HG03196 (cell line): ENCODE data around the gene TRIM22.
"Not testable (repeated sequence)": the region's sequence is repeated elsewhere in the genome, so short reads cannot be mapped to it uniquely, and the experiment has no call there.

ENCODE experiments used
- ATAC-seq: cut with Tn5 transposase; IDR thresholded peaks from one replicate; pipeline ENCODE4 v1.9.1; 2021; ENCODE audit not compliant: unreplicated experiment

TRIM22 gene, protein sequence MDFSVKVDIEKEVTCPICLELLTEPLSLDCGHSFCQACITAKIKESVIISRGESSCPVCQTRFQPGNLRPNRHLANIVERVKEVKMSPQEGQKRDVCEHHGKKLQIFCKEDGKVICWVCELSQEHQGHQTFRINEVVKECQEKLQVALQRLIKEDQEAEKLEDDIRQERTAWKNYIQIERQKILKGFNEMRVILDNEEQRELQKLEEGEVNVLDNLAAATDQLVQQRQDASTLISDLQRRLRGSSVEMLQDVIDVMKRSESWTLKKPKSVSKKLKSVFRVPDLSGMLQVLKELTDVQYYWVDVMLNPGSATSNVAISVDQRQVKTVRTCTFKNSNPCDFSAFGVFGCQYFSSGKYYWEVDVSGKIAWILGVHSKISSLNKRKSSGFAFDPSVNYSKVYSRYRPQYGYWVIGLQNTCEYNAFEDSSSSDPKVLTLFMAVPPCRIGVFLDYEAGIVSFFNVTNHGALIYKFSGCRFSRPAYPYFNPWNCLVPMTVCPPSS

DNA sequence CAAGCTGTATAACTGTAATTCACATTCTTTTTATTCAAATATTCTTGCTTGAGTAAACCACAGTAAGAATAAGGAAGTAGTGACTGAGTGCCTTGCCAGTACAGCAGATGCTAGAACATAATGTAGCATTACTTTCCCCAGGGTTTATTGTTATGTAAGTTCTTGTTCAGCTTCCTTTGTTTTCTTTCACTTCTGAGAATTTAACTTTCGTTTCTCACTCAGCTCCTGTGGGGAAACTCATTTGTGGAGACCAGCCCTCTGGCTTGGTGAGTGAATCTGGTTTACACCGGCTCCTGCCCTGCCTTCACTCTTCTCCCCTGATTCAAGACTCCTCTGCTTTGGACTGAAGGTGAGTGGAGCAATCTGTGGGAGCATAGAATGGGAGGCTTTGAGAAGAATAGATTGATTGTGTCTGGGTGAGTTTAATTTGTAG lies at the start of gene TRIM22:
Gene TRIM22, plus strand, starts transcription at position 240 of the 433 bp plus-strand sequence. CDS start 6,443 bp downstream, outside the sequence.
- ATAC-seq = peak; percentile 77

DNA sequence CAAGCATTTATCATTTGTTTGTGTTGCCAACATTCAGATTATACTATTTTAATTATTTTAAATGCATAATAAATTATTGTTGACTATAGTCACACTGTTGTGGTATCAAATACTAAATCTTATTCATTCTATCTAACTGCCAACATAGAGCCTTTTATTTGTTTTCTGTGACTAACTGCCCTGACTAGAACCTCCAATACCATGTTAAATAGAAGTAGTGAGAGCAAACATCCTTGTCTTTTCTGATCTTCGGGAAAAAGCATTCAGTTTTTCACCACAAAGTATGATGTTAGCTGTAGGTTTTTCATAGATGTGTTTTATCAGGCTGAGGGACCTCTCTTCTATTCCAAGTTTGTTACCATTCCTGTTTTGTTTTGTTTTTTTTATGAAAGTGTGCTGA lies 49.6 kb upstream of the TRIM22 start:
- no peak for ATAC-seq

DNA sequence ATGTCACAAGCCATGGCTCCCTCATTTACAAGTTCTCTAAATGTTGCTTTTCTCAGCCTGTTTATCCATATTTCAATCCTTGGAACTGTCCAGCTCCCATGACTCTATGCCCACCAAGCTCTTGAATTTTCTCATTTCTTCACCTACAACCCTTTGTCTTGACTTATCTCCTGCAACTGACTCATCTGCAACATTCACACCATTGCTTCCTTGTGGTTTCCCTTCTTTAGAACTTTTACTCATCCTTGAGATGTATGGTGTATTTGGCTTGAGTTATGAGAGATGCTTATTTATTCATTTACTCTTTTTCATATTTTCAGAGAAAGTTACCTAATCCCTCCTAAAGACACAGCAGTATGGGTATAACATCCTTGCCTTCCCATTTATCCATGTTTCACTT lies 46.0 kb upstream of the TRIM22 start:
- no peak for ATAC-seq

DNA sequence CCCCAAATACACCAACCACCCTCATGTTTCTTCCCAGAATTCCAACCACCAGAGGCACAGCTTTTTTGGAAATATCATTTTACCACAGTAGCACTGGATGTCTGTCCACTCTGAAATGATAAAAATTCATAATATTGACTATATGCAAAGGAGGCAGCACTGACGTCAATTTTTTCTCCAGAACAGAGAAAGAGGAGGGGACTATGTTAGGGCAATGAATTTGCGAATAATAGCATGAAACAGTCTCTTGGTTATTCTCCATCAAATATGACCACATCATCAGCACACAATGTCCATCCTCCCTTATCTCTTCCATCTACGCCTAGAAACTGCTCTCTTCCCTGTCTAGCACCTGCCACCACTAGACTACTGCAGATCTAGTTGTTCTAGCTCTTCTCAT lies 43.5 kb upstream of the TRIM22 start:
- ATAC-seq = no peak

DNA sequence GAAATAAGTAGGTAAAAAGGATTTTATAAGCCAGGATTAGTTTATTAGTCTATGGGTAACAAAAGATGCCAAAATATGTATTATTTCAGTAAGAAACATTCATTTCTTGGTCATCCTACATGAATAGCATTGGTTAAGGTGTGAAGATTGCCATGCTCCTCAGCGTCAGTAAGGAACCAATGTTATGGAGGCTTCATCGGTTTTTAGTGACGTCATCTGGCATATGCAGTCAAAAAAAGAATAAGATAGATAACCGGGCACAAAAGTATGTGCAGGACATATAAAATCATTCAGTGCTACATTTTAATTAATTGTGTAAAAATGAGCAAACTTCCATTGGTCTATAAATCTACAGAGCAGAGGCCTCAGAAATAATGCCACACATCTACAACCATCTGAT lies 34.1 kb upstream of the TRIM22 start:
- no peak for ATAC-seq

DNA sequence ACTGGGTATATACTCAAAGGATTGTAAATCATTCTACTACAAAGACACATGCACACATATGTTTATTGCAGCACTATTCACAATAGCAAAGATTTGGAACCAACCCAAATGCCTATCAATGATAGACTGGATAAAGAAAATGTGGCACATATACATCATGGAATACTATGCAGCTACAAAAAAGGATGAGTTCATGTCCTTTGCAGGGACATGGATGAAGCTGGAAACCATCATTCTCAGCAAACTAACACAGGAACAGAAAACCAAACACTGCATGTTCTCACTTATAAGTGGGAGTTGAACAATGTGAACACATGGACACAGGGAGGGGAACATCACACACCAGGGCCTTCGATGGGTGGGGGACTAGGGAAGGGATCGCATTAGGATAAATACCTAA lies 32.6 kb upstream of the TRIM22 start:
- ATAC-seq = not testable (repeated sequence)

DNA sequence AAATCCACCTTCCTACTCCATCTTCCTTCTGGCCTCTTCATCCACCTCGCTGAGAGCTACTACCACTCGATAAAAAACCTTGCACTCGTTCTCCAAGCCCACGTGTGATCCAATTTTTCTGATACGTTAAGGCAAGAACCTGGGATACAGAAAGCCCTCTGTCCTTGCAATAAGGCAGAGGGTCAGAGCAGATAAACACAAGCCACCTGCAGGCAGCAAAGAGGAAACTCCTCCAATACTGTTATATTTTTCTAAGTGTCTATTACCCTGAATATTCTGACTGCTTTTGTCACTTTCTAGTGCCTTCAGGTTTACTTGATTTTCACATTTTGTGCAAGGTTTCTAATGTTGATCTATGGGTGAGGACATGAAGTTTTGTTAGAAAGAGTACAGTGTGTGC lies 31.3 kb upstream of the TRIM22 start:
- no peak for ATAC-seq

DNA sequence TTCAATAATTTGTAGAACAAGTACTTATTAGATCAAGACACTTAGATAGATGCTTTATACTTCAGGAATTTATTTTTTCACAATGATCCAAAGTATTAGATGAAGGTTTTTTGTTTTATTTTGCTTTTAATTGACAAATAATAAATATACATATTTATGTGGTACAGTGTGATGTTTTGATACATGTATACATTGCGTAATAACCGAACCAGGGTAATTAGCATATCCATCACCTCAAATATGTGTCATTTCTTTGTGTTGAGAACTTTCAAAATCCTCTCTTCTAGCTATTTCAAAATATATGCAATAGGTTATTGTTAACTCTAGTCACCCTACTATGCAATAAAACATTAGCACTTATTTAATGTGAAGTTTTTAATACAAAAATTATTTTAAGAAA lies 26.1 kb upstream of the TRIM22 start:
- no peak for ATAC-seq

DNA sequence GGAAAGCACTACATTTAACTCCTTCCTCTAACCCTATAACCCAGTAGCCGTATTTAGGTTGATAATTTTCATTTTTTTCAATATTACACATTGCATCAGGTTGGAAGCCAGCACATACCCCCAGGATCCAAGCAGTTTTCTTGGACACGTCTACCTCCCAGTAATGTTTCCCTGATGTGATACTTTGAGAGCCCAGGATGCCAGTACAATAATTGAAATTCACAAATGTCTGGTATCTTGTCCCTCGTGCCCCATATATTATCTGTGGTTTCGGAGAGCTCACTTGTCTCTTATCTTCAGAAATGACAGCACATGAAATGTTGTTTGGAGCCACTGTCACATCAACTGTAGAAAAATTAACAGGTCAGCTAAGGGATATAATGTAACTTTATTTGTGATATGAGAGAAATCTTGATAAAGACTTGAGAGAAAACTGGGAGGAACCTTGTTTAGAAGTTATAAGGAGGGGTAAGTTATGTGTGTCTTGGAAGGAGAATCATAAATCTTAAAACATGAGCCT lies 24.5 kb upstream of the TRIM22 start:
- no peak for ATAC-seq

DNA sequence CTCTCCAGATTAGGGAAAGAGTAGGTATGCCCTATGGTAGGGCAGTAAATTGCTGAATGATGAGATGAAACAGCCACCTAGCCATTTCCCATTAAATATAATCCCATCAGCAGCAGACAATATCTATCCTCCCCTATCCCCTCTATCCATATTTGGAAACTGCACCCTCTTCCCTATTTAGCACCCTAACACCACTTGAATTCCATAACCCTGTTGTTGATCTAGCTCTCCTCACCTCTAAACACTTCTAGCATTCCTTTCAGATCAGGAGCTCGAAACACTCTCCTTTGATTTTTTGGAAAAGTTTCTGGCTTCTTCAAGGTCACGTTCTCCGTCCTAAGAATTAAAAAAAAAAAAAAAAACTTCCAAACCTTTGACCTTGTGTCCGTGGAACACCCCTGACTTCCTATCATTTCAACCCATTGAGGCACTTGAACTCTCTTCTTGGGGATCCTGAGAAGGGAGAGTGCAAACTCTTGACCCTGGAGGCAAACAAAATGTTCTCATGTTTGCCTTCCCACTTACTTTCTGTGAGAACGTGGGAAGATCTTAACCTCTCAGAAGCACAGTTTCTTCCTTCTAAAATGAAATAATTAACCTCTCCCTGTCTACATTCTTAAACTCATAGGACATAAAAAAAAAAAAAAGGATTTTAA lies 23.7 kb upstream of the TRIM22 start:
- ATAC-seq = no peak

DNA sequence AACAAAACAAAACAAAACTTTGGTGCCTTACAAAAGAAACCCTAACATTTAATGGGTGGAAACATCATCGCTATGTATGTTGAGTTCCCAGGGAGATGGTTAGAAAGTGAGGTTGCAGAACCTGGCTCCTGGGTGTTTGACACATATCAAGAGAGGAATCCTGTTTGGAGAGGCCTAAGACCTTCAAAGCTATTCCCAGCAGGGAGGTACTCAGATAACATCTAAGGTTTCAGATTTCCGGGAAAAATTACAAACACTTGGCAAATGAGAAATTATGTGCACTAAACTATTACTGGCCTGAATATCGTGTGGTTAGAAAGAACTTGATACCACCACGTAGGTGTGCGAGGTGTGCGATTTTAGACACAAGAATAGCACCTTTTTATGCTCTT lies 23.2 kb upstream of the TRIM22 start:
- ATAC-seq = no peak

DNA sequence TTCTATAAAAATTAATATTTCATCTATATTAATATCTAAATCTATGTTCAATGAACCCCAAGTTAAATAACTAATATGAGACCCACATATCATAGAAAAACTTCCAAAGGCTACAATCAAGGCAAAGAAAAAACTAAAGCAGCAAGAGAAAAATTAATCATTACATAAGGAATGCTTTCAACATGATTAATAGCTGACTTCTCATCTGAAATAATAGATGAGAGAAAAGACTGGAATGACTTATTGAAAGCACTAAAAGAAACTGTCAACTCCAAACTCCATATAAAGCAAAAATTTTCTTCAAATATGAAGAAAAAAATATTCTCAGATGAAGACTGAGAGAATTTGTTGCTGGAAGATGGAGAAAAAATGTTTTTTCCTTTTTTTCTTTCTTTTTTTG lies 17.8 kb upstream of the TRIM22 start:
- no peak for ATAC-seq

DNA sequence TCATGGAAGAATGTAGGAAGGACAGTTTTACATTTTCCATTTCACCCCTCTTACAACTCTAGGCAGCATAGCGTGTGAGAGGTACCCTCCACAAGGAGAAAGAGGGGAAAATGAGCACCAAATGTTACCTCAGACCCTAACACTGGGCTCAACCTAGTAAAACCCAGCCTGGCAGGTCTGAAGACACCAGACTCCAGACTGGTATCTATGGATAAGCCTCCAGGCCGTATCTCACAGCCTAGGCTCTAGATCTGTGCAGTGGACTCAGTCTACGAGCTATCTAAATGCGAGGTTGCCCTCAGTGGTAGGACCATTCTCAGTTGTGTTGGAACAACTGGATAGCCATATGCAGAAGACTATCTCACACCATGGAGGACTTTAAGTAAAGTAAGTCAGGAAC lies 15.2 kb upstream of the TRIM22 start:
- no peak for ATAC-seq

DNA sequence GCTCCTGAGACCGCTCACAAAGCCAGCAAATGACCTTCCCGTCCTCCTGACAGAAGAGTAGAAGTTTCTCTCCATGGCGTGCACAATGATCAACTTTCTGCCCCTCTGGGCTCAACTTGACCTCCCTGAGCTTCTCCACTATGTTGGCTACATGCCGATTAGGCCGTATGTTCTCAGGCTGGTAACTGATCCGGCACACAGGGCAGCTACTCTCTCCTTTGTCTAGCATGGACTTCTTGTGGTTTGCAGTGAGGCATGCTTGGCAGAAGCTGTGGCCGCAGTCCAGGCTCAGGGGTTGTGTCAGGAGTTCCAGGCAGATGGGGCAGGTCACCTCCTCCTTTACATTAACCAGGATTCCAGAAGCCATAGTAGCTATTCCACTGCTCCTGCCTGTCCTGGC lies 9.8 kb upstream of the TRIM22 start:
- no peak for ATAC-seq

DNA sequence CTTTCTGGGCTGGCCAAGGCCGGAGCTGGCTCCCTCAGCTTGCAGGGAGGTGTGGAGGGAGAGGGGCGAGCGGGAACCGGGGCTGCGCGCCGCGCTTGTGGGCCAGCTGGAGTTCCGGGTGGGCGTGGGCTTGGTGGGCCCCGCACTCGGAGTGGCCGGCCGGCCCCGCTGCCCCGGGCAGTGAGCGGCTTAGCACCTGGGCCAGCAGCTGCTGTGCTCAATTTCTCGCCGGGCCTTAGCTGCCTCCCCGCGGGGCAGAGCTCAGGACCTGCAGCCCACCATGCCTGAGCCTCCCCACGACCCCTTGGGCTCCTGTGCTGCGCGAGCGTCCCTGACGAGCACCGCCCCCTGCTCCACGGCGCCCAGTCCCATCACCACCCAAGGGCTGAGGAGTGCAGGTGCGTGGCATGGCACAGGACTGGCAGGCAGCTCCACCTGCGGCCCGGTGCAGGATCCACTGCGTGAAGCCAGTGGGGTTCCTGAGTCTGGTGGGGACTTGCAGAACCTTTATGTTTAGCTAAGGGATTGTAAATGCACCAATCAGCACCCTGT lies 6.6 kb upstream of the TRIM22 start:
- not testable (repeated sequence) for ATAC-seq

DNA sequence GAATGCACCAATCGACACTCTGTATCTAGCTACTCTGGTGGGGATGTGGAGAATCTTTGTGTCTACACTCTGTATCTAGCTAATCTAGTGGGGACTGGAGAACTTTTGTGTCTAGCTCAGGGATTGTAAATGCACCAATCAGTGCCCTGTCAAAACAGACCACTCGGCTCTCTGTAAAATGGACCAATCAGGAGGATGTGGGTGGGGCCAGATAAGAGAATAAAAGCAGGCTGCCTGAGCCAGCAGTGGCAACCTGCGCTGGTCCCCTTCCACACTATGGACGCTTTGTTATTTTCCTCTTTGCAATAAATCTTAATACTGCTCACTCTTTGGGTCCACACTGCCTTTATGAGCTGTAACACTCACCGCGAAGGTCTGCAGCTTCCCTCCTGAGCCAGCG lies 6.0 kb upstream of the TRIM22 start:
- ATAC-seq = not testable (repeated sequence)

DNA sequence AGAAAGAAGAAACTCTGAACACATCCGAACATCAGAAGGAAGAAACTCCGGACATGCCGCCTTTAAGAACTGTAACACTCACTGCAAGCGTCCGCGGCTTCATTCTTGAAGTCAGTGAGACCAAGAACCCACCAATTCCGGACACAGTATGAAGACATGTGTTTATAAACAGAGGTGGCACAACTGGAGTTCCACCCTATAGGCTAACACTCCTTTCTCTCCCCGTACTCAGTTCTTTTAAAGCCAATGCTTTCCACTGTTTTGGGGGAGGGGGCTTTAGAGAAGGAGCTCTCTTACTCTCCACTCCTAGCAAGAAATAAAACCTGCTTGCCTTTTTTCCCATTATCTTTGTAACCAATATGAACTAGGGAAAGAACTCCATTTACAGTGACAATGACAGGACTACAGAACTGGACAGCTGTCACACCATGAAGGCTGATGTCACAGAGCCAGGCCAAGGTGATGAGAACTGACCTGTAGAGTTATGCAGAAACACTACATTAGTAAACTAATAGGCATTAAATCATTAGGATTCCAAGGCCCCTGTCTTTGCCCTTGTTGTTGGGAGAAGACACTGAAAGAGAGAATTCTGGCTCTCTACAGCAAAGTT lies 5.4 kb upstream of the TRIM22 start:
- no peak for ATAC-seq

DNA sequence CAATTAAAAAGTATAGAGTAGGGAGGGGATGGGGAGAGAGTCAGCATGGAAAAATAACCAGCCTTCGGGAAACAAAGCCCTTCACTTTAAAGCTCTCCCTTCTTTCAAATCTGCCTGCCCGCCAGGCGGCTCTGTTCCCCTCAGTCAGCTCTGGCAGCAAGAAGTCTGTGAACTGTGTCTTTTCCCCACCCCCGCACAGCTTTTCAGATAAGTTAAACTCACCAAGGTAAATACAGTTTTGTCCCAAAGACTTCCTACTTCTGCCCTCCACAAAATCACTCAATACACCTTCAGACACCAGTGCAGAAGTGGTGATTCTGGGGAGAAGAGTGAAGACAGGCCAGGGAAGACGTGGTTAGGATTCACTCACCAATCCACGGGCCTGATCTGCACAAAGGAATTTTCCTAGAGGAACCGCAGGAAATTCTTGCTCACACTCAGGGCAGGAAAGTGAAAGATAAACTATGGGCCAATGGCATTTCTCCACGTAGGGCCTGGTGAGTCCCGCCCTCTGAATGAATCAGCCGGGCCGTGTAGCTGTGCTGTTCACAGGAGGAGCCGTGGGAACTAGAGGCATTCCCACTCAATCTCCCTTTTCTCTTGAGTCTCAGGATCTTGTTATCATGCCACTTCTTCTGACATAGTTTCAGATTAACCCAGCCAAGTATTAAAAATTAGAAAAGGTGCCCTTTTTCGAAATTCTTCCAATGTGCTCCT lies 4.8 kb upstream of the TRIM22 start, which contains the start of gene TRIM5:
Gene TRIM5, minus strand, starts transcription at position 429 of the 717 bp plus-strand sequence. CDS start 4,897 bp downstream, outside the sequence.
- ATAC-seq = peak; percentile 80

DNA sequence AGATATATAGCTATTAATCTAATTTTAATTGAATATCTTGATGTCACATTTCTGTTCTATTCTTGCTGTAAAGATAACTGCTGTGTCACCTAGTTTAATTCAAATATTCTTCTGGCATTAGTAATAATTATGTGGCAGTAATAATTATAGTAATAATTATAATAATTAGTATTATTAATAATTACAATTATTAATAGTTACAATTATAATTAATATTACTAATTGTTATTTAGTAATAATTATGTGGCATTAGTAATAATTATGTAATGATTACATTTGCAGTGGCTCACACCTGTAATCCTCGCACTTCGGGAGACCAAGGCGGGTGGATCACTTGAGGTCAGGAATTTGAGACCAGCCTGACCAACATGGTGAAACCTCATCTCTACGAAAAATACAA lies 3.2 kb upstream of the TRIM22 start:
- ATAC-seq = no peak

DNA sequence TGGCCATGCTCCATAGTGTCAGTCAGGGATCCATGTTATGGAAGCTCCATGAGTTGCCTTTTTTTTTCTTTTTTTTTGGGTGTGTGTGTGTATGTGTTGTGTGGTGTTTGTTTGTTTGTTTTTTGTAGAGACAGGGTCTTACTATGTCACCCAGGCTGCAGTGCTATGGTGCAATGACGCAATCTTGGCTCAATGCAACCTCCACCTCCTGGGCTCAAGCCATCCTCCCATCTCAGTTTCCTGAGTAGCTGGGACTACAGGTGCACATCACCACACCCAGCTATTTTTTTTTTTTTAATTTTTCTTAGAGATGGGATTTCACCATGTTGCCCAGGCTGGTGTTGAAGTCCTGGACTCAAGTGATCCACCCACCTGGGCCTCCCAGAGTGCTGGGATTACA lies 1.1 kb upstream of the TRIM22 start:
- ATAC-seq = no peak

DNA sequence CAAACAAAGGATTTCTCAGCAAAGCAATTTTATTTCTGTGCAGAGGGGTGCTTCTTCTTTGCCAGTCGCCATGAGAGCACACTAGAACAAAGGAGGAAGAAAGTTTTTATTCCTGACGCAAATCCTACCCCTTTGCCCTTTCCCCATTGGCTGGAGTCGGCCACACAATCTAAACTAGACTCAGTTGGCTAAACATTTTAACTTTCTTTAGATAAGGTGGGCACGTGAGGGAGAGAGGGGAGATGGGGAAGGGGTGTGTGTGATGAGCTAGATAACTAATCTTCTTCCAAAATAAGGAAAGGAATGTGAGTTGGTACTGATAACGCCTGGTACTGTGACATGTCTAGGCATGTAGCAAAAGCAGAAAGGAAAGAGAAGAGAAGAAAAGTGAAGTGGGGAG lies 626 bp downstream of the TRIM22 start:
- no peak for ATAC-seq
